Measurements from ENCODE around the gene FAM180A. TPM values are rescaled to one million over a fixed set of nuclear protein-coding genes. Genes with fewer than 3 reads are reported as not detected.

Gene FAM180A
- total and polyA plus RNA-seq, 2 of the 8 experiments (the other 6 are each of a cell fraction or from before 2014, with no cell fraction given): not detected

GRCh38 chr7:135790371-135790977 lies 41.9 kb upstream of the FAM180A start:
- Histone ChIP-seq H3K9me3 (ENCODE audit: insufficient read depth in 2 of 2, low read depth in 1 of 2, low read length in 1 of 2) (0 out of 4 replicates have a peak, but pooled peaks cover 0 to 2% of the 10 kb centered on the region in 2 experiments), H2BK12ac (ENCODE audit: low read depth, low read length) (no peak overlapping the region), H3K79me2 (ENCODE audit: control insufficient read depth in 1 of 2, insufficient read depth in 2 of 2, low read length in 2 of 2) (no peaks in the 10 kb centered on the region), H4K20me1 (replicated peaks in 1 of 2; ENCODE audit: control insufficient read depth in 1 of 2, insufficient read depth in 2 of 2, low read length in 2 of 2) (no peaks in the 10 kb centered on the region), H4K8ac (ENCODE audit: extremely low read depth, insufficient read depth, low read length) (no peak overlapping the region), H2AK5ac (ENCODE audit: low read depth, low read length) (no peak overlapping the region), H4K91ac (replicated peaks; ENCODE audit: insufficient read length, low read length) (no peak overlapping the region), H2BK20ac (ENCODE audit: low read length) (no peak overlapping the region), H3K4me2 (ENCODE audit: insufficient read depth in 1 of 2, low read depth in 2 of 2, low read length in 2 of 2) (no peak overlapping the region), H2AFZ (ENCODE audit: low read length) (no peak overlapping the region), H3K27me3 (replicated peaks in 1 of 4; ENCODE audit: control insufficient read depth in 3 of 4, extremely low read depth in 1 of 4, insufficient read depth in 3 of 4, low read length in 3 of 4) (no peaks in the 10 kb centered on the region), H3K18ac (ENCODE audit: extremely low read depth, low read length) (no peak overlapping the region), H2BK120ac (replicated peaks; ENCODE audit: low read depth, low read length) (no peak overlapping the region), H4K5ac (ENCODE audit: insufficient read length, low read depth, low read length) (no peak overlapping the region), H3K79me1 (ENCODE audit: low read depth, low read length) (no peaks in the 10 kb centered on the region), H3K36me3 (ENCODE audit: control insufficient read depth in 2 of 4, insufficient read depth in 4 of 4, low read length in 3 of 4) (no peaks in the 10 kb centered on the region), H3K23me2 (ENCODE audit: low read depth, low read length) (no peaks in the 10 kb centered on the region), H3K56ac (replicated peaks; ENCODE audit: insufficient read length, low read depth, low read length) (no peak overlapping the region), H3K4ac (replicated peaks; ENCODE audit: insufficient read length, low read depth, low read length) (no peak overlapping the region), H3K23ac (ENCODE audit: insufficient read length) (no peak overlapping the region), H3K4me1 (replicated peaks in 1 of 4; ENCODE audit: control insufficient read depth in 3 of 4, insufficient read depth in 4 of 4, low read length in 3 of 4) (no peaks in the 10 kb centered on the region), H2BK5ac (ENCODE audit: low read depth, low read length) (no peak overlapping the region), H2BK15ac (ENCODE audit: low read length) (no peak overlapping the region), H3K9ac (replicated peaks in 1 of 4; ENCODE audit: extremely low read depth in 1 of 4, low read depth in 3 of 4, low read length in 3 of 4) (no peak overlapping the region), H3K14ac (ENCODE audit: insufficient read length) (no peak overlapping the region), H3K27ac (ENCODE audit: low read depth, low read length) (no peak overlapping the region), H3K4me3 (ENCODE audit: extremely low read depth in 1 of 4, insufficient read depth in 2 of 4, low read depth in 3 of 4, low read length in 4 of 4) (no peak overlapping the region)
- POLR2A ChIA-PET (ENCODE audit: partially characterized antibody): no interaction called here
- CTCF ChIA-PET (ENCODE audit: partially characterized antibody): interaction anchor here (1.7 to 3.8 kb wide), 4 partner anchors 8 to 118 kb away, joined by 6 to 22 read pairs (median 6); no protein-coding TSS in a partner anchor
- FAIRE-seq (no peak), DNase-seq (ENCODE audit: low read depth in 1 of 2, low spot score in 2 of 2) (no peak)
- 91% methylated on average over 11 of the region's 11 CpGs; no CpG with 5 or more reads in 1 of the 2 experiments for WGBS, 2 experiments (ENCODE audit: extremely low coverage in 1 of 2, insufficient coverage in 1 of 2, insufficient read length in 1 of 2, insufficient replicate concordance in 2 of 2, low coverage in 1 of 2, low lambda C conversion rate in 2 of 2, missing lambda C conversion rate in 1 of 2)
- TF ChIP-seq RNF2 (IDR thresholded peaks at IDR 0.05; ENCODE audit: borderline replicate concordance, low read depth, low read length, missing control alignments, poor library complexity, severe bottlenecking) (no peak), ZNF274 (IDR thresholded peaks at IDR 0.05; ENCODE audit: borderline replicate concordance, extremely low read depth, low read length) (no peak)
